IPS DF 6.9 (cell line): Measurements from ENCODE around the gene IL1RAPL2.

ENCODE experiments used
- DNase-seq: peaks from one replicate; pipeline ENCODE4 v3.0.0-alpha.2; 2013; ENCODE audit warnings: low read depth, low spot score
- H3K27ac ChIP-seq: one replicate; pipeline ENCODE4 v1.5.1; 2013; ENCODE audit warnings: low read length, control low read depth
- H3K27me3 ChIP-seq: 2 replicates; pipeline ENCODE4 v1.6.1; 2013; ENCODE audit warnings: mild to moderate bottlenecking, low read length; ENCODE audit not compliant: control insufficient read depth, insufficient read depth
- H3K36me3 ChIP-seq: 2 replicates; pipeline ENCODE4 v1.6.1; 2013; ENCODE audit warnings: low read length; ENCODE audit not compliant: control insufficient read depth, insufficient read depth
- H3K4me1 ChIP-seq: 2 replicates; pipeline ENCODE4 v1.6.1; 2013; ENCODE audit warnings: low read length; ENCODE audit not compliant: control insufficient read depth, insufficient read depth
- H3K4me3 ChIP-seq: 2 replicates; pipeline ENCODE4 v1.5.1; 2013; ENCODE audit warnings: mild to moderate bottlenecking, low read length
- H3K9me3 ChIP-seq: 2 replicates; pipeline ENCODE4 v1.6.1; 2013; ENCODE audit warnings: low read length, inconsistent platforms; ENCODE audit not compliant: control insufficient read depth, insufficient read depth
- WGBS: extraction: QIAGEN DNeasy Blood & Tissue Kit; methylation state at CpG from one replicate; pipeline ENCODE4 v1.1.7; 2013; ENCODE audit warnings: mixed read lengths, missing lambda C conversion rate; ENCODE audit not compliant: insufficient read length, insufficient coverage; 5-methylcytosine and 5-hydroxymethylcytosine counted together

The IL1RAPL2 gene

GRCh38 chrX:105190252-105190853, 624.4 kb downstream of the IL1RAPL2 start:
- no peaks in the 10 kb centered on the region for H3K27me3 ChIP-seq
- WGBS = no CpG with 5 or more reads among the region's 2 CpGs
- H3K27ac ChIP-seq = no peak overlapping the region
- no peaks in the 10 kb centered on the region for H3K9me3 ChIP-seq
- H3K36me3 ChIP-seq = no peaks in the 10 kb centered on the region
- no peaks in the 10 kb centered on the region for H3K4me1 ChIP-seq
- H3K4me3 ChIP-seq = no peak overlapping the region
- no peak for DNase-seq

- Histone ChIP-seq H3K4me1 (no peaks in the 10 kb centered on the region), H3K27ac (no peak overlapping the region), H3K9me3 (no peaks in the 10 kb centered on the region), H3K36me3 (no peaks in the 10 kb centered on the region), H3K4me3 (no peak overlapping the region), H3K27me3 (no peaks in the 10 kb centered on the region)
- WGBS = no CpG with 5 or more reads among the region's 2 CpGs
- DNase-seq = no peak
These were observed 625.9 kb downstream of the IL1RAPL2 start for GRCh38 chrX:105191878-105192277.

- no peaks in the 10 kb centered on the region for H3K36me3 ChIP-seq
- H3K4me1 ChIP-seq = no peaks in the 10 kb centered on the region
- no peak overlapping the region for H3K27ac ChIP-seq
- no peaks in the 10 kb centered on the region for H3K27me3 ChIP-seq
- H3K4me3 ChIP-seq = no peak overlapping the region
- no peaks in the 10 kb centered on the region for H3K9me3 ChIP-seq
- no peak for DNase-seq
These were observed 643.4 kb downstream of the IL1RAPL2 start for GRCh38 chrX:105209406-105209805.

- WGBS = no CpG with 5 or more reads among the region's 2 CpGs
- no peak overlapping the region for H3K4me3 ChIP-seq
- H3K36me3 ChIP-seq = no peaks in the 10 kb centered on the region
- DNase-seq = no peak
- no peaks in the 10 kb centered on the region for H3K9me3 ChIP-seq
- no peaks in the 10 kb centered on the region for H3K4me1 ChIP-seq
- no peak overlapping the region for H3K27ac ChIP-seq
- H3K27me3 ChIP-seq = no peaks in the 10 kb centered on the region
These were observed 644.3 kb downstream of the IL1RAPL2 start for GRCh38 chrX:105210258-105210657.

GRCh38 chrX:105211066-105211575, 645.1 kb downstream of the IL1RAPL2 start:
- WGBS = no CpG with 5 or more reads among the region's 3 CpGs
- no peaks in the 10 kb centered on the region for H3K36me3 ChIP-seq
- H3K4me1 ChIP-seq = no peaks in the 10 kb centered on the region
- H3K4me3 ChIP-seq = no peak overlapping the region
- no peak for DNase-seq
- no peak overlapping the region for H3K27ac ChIP-seq
- H3K27me3 ChIP-seq = no peaks in the 10 kb centered on the region
- no peaks in the 10 kb centered on the region for H3K9me3 ChIP-seq

- no peak overlapping the region for H3K4me3 ChIP-seq
- no peaks in the 10 kb centered on the region for H3K4me1 ChIP-seq
- H3K27me3 ChIP-seq = no peaks in the 10 kb centered on the region
- H3K27ac ChIP-seq = no peak overlapping the region
- H3K9me3 ChIP-seq = no peaks in the 10 kb centered on the region
- no peak for DNase-seq
- WGBS = no CpG with 5 or more reads among the region's 26 CpGs
- H3K36me3 ChIP-seq = no peaks in the 10 kb centered on the region
These were observed 653.7 kb downstream of the IL1RAPL2 start for GRCh38 chrX:105219454-105220401.

GRCh38 chrX:105220636-105221035, 654.6 kb downstream of the IL1RAPL2 start, which contains the start of gene TEX13A:
Gene TEX13A, minus strand, starts transcription at chrX:105220694. Its CDS starts 297 bp downstream, at chrX:105220397.
- no peaks in the 10 kb centered on the region for H3K27me3 ChIP-seq
- WGBS = no CpG with 5 or more reads among the region's 7 CpGs
- no peaks in the 10 kb centered on the region for H3K4me1 ChIP-seq
- H3K9me3 ChIP-seq = no peaks in the 10 kb centered on the region
- H3K36me3 ChIP-seq = no peaks in the 10 kb centered on the region
- DNase-seq = no peak
- no peak within 1 kb of the TSS for H3K27ac ChIP-seq
- no peak within 1 kb of the TSS for H3K4me3 ChIP-seq

- H3K36me3 ChIP-seq = no peaks in the 10 kb centered on the region
- H3K27me3 ChIP-seq = no peaks in the 10 kb centered on the region
- no CpG with 5 or more reads among the region's 3 CpGs for WGBS
- no peak for DNase-seq
- H3K27ac ChIP-seq = no peak overlapping the region
- H3K4me3 ChIP-seq = no peak overlapping the region
- H3K4me1 ChIP-seq = no peaks in the 10 kb centered on the region
- H3K9me3 ChIP-seq = no peaks in the 10 kb centered on the region
These were observed 655.4 kb downstream of the IL1RAPL2 start for GRCh38 chrX:105221374-105221773.

- Histone ChIP-seq H3K9me3 (no peaks in the 10 kb centered on the region), H3K4me1 (no peaks in the 10 kb centered on the region), H3K4me3 (no peak overlapping the region), H3K36me3 (no peaks in the 10 kb centered on the region), H3K27me3 (no peaks in the 10 kb centered on the region), H3K27ac (no peak overlapping the region)
- no peak for DNase-seq
- WGBS = no CpG with 5 or more reads among the region's 5 CpGs
These were observed 660.5 kb downstream of the IL1RAPL2 start for GRCh38 chrX:105226499-105226898.

- no peak overlapping the region for H3K4me3 ChIP-seq
- no peaks in the 10 kb centered on the region for H3K9me3 ChIP-seq
- H3K27ac ChIP-seq = no peak overlapping the region
- no peaks in the 10 kb centered on the region for H3K4me1 ChIP-seq
- no peaks in the 10 kb centered on the region for H3K27me3 ChIP-seq
- no peaks in the 10 kb centered on the region for H3K36me3 ChIP-seq
- no peak for DNase-seq
- no CpG with 5 or more reads among the region's 2 CpGs for WGBS
These were observed 662.6 kb downstream of the IL1RAPL2 start for GRCh38 chrX:105228602-105229001.
